HCT116 (cell line): ENCODE measurements around the gene PAX7.

Experiments
- CTCF ChIP-seq, 3 experiments: fragments of 200-600 bp in 1 of 3; sonication (generic) in 1 of 3; IDR thresholded peaks in 2 of 3; conservative IDR thresholded peaks in 1 of 3; 2 replicates each; pipeline ENCODE4 v1.5.1; 2012 to 2017; ENCODE audit warnings: low read depth in 2 of 3, low read length in 2 of 3, antibody characterized with exemption in 1 of 3, borderline replicate concordance in 1 of 3, control low read depth in 1 of 3, mild to moderate bottlenecking in 1 of 3, mixed read lengths in 1 of 3, mixed run types in 1 of 3, moderate library complexity in 1 of 3; ENCODE audit not compliant: insufficient read depth in 1 of 3
- EGR1 ChIP-seq: IDR thresholded peaks from 2 replicates; pipeline ENCODE4 v1.6.1; 2012; ENCODE audit warnings: low read depth
- EZH2 ChIP-seq: fragments of 200-600 bp; sonication (generic); IDR thresholded peaks from 2 replicates; pipeline ENCODE4 v1.6.1; 2017; ENCODE audit warnings: antibody characterized with exemption, mixed run types
- POLR2A ChIP-seq: IDR thresholded peaks from 2 replicates; pipeline ENCODE4 v1.7.0; 2011; ENCODE audit warnings: borderline replicate concordance; ENCODE audit not compliant: insufficient read depth, insufficient read length; ENCODE audit errors: extremely low read depth
- ZFX ChIP-seq: fragments of 450-650 bp; IDR thresholded peaks from 2 replicates; pipeline ENCODE4 v1.6.1; 2017
- TF ChIP-seq, protein P1 (sequence below): IDR thresholded peaks from 2 replicates; pipeline ENCODE4 v1.6.1; 2012

- no peak for TF ChIP-seq EGR1
- no peak for TF ChIP-seq CTCF (IDR thresholded peaks at IDR 0.05 in 2 of 3, conservative IDR thresholded peaks at IDR 0.05 in 1 of 3; ENCODE audit: borderline replicate concordance in 1 of 3, insufficient read depth in 1 of 3, low read depth in 2 of 3, low read length in 2 of 3)
- TF ChIP-seq POLR2A = no peak
- TF ChIP-seq, protein P1, sequence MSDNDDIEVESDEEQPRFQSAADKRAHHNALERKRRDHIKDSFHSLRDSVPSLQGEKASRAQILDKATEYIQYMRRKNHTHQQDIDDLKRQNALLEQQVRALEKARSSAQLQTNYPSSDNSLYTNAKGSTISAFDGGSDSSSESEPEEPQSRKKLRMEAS = no peak
- TF ChIP-seq ZFX = no peak
- no peak for TF ChIP-seq EZH2
These were observed 9.8 kb downstream of the PAX7 start for GRCh38 chr1:18640228-18641004.
